ENCODE results near the gene PLA2G6.

DNA sequence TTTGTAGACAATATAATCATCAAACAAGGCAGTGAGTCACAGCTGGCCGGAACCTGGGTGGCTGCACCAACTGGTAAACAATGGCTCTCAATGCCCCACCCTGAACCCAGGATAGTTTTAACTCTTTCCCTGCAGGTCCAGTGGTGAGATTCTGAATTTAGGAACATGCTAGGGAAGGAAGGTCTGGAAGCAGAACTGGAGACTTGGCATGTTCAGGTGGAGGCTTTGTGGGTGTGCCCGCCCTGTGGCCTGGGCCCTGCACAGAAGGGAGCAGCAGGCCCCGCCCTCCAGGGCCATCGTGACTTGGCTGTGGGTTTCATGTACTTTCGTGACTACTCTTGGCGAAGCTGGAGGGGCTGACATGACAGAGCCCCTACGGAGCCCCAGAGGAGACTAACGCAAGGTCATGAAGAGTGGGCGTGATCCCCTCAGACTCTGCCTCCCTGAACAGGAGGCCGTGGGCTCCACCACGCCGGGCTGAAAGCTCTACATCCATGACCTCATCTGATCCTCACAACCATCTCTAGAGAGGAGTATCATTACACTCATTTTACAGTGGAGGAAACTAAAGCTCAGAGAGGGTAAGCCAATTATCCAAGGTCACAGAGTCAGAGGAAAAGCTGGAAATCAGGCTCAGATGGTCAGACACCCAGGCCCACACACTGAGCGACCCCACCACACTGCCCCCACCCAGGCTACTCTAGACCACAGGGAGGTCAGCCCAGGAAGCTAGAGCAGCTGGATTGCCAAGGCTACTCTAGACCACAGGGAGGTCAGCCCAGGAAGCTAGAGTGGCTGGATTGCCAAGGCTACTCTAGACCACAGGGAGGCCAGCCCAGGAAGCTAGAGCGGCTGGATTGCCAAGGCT lies 47.5 kb upstream of the PLA2G6 start:
- TF ChIP-seq, protein P1, sequence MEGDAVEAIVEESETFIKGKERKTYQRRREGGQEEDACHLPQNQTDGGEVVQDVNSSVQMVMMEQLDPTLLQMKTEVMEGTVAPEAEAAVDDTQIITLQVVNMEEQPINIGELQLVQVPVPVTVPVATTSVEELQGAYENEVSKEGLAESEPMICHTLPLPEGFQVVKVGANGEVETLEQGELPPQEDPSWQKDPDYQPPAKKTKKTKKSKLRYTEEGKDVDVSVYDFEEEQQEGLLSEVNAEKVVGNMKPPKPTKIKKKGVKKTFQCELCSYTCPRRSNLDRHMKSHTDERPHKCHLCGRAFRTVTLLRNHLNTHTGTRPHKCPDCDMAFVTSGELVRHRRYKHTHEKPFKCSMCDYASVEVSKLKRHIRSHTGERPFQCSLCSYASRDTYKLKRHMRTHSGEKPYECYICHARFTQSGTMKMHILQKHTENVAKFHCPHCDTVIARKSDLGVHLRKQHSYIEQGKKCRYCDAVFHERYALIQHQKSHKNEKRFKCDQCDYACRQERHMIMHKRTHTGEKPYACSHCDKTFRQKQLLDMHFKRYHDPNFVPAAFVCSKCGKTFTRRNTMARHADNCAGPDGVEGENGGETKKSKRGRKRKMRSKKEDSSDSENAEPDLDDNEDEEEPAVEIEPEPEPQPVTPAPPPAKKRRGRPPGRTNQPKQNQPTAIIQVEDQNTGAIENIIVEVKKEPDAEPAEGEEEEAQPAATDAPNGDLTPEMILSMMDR (IDR thresholded peaks at IDR 0.05; ENCODE audit: poor library complexity) = no peak
- TF ChIP-seq EZH2 (IDR thresholded peaks at IDR 0.05; ENCODE audit: borderline replicate concordance) = no peak

Measured in hepatocyte (in vitro differentiated cells).